ENCODE measurements around the gene PAK6. TPM values are rescaled to one million over a fixed set of nuclear protein-coding genes. Genes with fewer than 3 reads are reported as not detected.

PAK6 gene
- polyA plus RNA-seq, 1 donor from 2014 or later, result 32.4 TPM

DNA sequence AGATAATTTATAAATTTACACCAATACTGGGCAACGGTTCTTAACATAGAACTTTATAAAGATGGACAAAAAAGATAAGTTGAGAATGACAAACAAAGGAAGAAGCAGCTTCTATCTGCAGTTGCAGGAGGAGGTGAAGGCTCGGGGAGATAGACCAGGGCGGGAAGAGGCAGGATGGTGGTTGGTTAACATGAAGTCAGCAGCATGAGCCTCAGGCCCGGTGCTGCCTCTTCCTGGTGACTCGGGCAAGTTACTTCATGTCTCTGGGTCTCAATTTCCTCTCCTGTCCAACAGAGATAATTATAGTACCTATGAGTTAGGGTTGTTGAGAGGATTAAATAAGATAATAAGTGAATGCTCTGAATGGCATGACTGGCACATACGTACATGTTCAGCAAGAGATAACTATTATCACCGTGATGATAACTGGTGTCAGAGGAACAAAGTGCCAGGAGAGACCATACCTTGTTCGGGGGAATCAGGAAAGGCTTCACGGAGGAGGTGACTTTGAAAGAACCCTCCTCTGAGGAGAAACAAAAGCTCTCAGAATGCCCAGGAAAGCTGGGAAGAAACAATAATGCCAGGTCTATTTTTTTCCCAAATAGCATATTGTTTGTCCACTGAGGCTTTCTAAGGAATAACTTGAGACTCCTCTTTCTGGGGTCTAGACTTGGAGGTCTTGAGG is 4.4 kb downstream of the PAK6 start:
- Histone ChIP-seq H4K20me1 (ENCODE audit: insufficient read depth) (no peaks in the 10 kb centered on the region), H3K9me2 (ENCODE audit: insufficient read depth, low read length) (no peaks in the 10 kb centered on the region), H3K9me3 (ENCODE audit: low read length) (no peaks in the 10 kb centered on the region), H3K27ac (ENCODE audit: low read length) (no peak overlapping the region), H3K36me3 (ENCODE audit: insufficient read depth, low read length) (no peaks in the 10 kb centered on the region), H3K9ac (ENCODE audit: low read length) (no peak overlapping the region), H3K27me3 (ENCODE audit: insufficient read depth, low read depth, low read length) (no peaks in the 10 kb centered on the region), H3F3A (ENCODE audit: insufficient read depth, low read length, poor library complexity, severe bottlenecking) (no peaks in the 10 kb centered on the region), H3K79me2 (replicated peaks; ENCODE audit: insufficient read depth, low read length) (no peaks in the 10 kb centered on the region), H3K4me3 (ENCODE audit: low read length) (no peak overlapping the region), H2AFZ (ENCODE audit: low read depth, low read length) (no peak overlapping the region), H3K4me2 (ENCODE audit: low read length) (no peak overlapping the region)
- no peak for TF ChIP-seq EP300 (conservative IDR thresholded peaks at IDR 0.05; ENCODE audit: poor library complexity, severe bottlenecking)
- TF ChIP-seq REST (IDR thresholded peaks at IDR 0.05; ENCODE audit: borderline replicate concordance), result no peak
- no peak for TF ChIP-seq SMC3 (conservative IDR thresholded peaks at IDR 0.05; ENCODE audit: poor library complexity)
- TF ChIP-seq, protein P1, sequence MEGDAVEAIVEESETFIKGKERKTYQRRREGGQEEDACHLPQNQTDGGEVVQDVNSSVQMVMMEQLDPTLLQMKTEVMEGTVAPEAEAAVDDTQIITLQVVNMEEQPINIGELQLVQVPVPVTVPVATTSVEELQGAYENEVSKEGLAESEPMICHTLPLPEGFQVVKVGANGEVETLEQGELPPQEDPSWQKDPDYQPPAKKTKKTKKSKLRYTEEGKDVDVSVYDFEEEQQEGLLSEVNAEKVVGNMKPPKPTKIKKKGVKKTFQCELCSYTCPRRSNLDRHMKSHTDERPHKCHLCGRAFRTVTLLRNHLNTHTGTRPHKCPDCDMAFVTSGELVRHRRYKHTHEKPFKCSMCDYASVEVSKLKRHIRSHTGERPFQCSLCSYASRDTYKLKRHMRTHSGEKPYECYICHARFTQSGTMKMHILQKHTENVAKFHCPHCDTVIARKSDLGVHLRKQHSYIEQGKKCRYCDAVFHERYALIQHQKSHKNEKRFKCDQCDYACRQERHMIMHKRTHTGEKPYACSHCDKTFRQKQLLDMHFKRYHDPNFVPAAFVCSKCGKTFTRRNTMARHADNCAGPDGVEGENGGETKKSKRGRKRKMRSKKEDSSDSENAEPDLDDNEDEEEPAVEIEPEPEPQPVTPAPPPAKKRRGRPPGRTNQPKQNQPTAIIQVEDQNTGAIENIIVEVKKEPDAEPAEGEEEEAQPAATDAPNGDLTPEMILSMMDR (IDR thresholded peaks at IDR 0.05; ENCODE audit: poor library complexity, severe bottlenecking), result no peak
- TF ChIP-seq EZH2 (IDR thresholded peaks at IDR 0.05; ENCODE audit: borderline replicate concordance, insufficient read depth, low read length, poor library complexity, severe bottlenecking), result no peak
- TF ChIP-seq MXI1 (conservative IDR thresholded peaks at IDR 0.05; ENCODE audit: poor library complexity, severe bottlenecking), result no peak

DNA sequence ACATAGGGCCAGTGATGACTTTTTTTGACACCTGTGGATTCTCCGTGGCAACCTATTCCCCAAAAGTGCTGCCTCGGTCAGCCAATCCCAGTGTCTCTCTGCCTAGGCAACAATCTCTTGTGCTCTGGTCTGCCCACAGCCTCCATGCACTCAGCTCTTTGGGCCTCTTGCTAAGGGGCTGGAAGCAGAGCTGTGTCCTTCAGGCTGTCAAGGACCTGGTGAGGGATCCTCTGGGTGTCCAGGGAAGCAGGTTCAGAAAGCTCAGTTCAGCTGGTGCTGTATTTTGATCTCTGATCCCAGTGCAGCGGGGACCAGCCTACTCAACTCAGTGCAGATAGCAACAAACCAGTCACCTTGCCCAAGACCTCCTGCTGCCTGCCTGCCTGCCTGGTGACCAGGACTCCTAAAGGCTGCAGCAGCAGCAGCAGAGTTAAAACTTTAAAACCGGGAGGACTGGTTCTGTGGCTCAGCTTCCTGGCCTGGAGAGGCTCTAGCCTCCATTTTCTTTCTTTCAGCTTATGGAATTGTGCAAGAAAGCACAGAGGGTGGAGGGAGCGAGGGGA is 6.2 kb downstream of the PAK6 start:
- no peak overlapping the region for H3K4me2 ChIP-seq (ENCODE audit: low read length)
- H3K27ac ChIP-seq (ENCODE audit: low read length), result no peak overlapping the region
- no peaks in the 10 kb centered on the region for H3K36me3 ChIP-seq (ENCODE audit: insufficient read depth, low read length)
- no peaks in the 10 kb centered on the region for H3K9me3 ChIP-seq (ENCODE audit: low read length)
- TF ChIP-seq POLR2AphosphoS5 (IDR thresholded peaks at IDR 0.05) (no peak), RAD21 (conservative IDR thresholded peaks at IDR 0.05) (no peak), EP300 (conservative IDR thresholded peaks at IDR 0.05; ENCODE audit: poor library complexity, severe bottlenecking) (no peak), TAF1 (IDR thresholded peaks at IDR 0.05; ENCODE audit: low read depth) (no peak), REST (IDR thresholded peaks at IDR 0.05; ENCODE audit: borderline replicate concordance) (no peak), SMC3 (conservative IDR thresholded peaks at IDR 0.05; ENCODE audit: poor library complexity) (no peak), MXI1 (conservative IDR thresholded peaks at IDR 0.05; ENCODE audit: poor library complexity, severe bottlenecking) (no peak), EZH2 (IDR thresholded peaks at IDR 0.05; ENCODE audit: borderline replicate concordance, insufficient read depth, low read length, poor library complexity, severe bottlenecking) (no peak)
- TF ChIP-seq, protein P1 (IDR thresholded peaks at IDR 0.05; ENCODE audit: poor library complexity, severe bottlenecking), result no peak
- H3K9ac ChIP-seq (ENCODE audit: low read length), result no peak overlapping the region
- peaks cover 1% of the 10 kb centered on the region for H3K27me3 ChIP-seq (ENCODE audit: insufficient read depth, low read depth, low read length)
- H3F3A ChIP-seq (ENCODE audit: insufficient read depth, low read length, poor library complexity, severe bottlenecking), result no peaks in the 10 kb centered on the region
- H3K4me3 ChIP-seq (ENCODE audit: low read length), result no peak overlapping the region
- H4K20me1 ChIP-seq (ENCODE audit: insufficient read depth), result no peaks in the 10 kb centered on the region
- H2AFZ ChIP-seq (ENCODE audit: low read depth, low read length), result no peak overlapping the region
- no peaks in the 10 kb centered on the region for H3K79me2 ChIP-seq (replicated peaks; ENCODE audit: insufficient read depth, low read length)
- H3K9me2 ChIP-seq (ENCODE audit: insufficient read depth, low read length), result no peaks in the 10 kb centered on the region

Data from neural cell (in vitro differentiated cells).